ENCODE data around the gene C1orf210. TPM values are rescaled to one million over a fixed set of nuclear protein-coding genes. Genes with fewer than 3 reads are reported as not detected.

Gene C1orf210
- total RNA-seq, 1 donor from 2014 or later = not detected

DNA sequence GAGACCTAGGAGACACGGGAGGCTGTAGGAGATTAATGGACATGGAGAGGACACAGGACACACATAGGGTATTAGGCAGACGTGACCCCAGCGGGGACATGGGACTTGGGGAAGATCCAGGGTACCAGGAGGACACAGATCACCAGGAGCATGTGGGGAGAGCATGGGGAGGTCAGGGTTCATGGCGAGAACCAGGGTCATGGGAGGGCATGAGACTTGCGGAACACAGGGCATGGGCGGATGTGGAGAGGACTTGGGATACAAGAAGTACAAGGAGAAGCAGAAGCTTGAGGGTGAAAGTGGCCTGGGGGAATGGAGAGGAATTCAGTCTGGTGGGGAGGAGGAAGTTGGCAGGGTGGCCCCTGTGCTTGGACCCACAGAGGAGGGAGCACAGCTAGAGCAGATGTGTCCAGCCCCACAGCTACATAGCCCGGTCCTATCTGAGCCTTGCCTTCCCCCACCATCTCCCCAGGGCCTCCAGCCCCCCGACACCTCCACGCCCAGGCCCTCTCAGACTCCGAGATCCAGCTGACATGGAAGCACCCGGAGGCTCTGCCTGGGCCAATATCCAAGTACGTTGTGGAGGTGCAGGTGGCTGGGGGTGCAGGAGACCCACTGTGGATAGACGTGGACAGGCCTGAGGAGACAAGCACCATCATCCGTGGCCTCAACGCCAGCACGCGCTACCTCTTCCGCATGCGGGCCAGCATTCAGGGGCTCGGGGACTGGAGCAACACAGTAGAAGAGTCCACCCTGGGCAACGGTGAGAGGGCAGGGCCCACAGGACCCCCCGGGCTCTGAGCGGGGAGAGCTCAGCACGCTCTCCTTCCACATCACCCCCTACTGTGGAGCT, 27.5 kb upstream of the C1orf210 start:
- no peaks in the 10 kb centered on the region for H3K36me3 ChIP-seq (ENCODE audit: control insufficient read depth in 3 of 3, insufficient read depth in 3 of 3, low read length in 3 of 3)
- no peaks in the 10 kb centered on the region for H3K9me3 ChIP-seq (ENCODE audit: control insufficient read depth in 3 of 3, low read length in 3 of 3)
- no peak overlapping the region for H3K27ac ChIP-seq (ENCODE audit: low read depth, low read length)
- no peak overlapping the region for H3K4me3 ChIP-seq (ENCODE audit: low read length in 3 of 3)
- no peaks in the 10 kb centered on the region for H3K27me3 ChIP-seq (ENCODE audit: control insufficient read depth in 3 of 3, insufficient read depth in 3 of 3, low read length in 3 of 3)
- H3K9ac ChIP-seq (ENCODE audit: low read depth in 1 of 3, low read length in 3 of 3) = no peak overlapping the region
- no peaks in the 10 kb centered on the region for H3K4me1 ChIP-seq (ENCODE audit: control insufficient read depth in 3 of 3, insufficient read depth in 3 of 3, low read length in 3 of 3)

GRCh38 chr1:43312212-43312623, 26.8 kb upstream of the C1orf210 start:
- H3K9me3 ChIP-seq (ENCODE audit: control insufficient read depth in 3 of 3, low read length in 3 of 3) = no peaks in the 10 kb centered on the region
- H3K27me3 ChIP-seq (ENCODE audit: control insufficient read depth in 3 of 3, insufficient read depth in 3 of 3, low read length in 3 of 3) = no peaks in the 10 kb centered on the region
- no peak overlapping the region for H3K4me3 ChIP-seq (ENCODE audit: low read length in 3 of 3)
- no peak overlapping the region for H3K9ac ChIP-seq (ENCODE audit: low read depth in 1 of 3, low read length in 3 of 3)
- H3K36me3 ChIP-seq (ENCODE audit: control insufficient read depth in 3 of 3, insufficient read depth in 3 of 3, low read length in 3 of 3) = no peaks in the 10 kb centered on the region
- no peak overlapping the region for H3K27ac ChIP-seq (ENCODE audit: low read depth, low read length)
- no peaks in the 10 kb centered on the region for H3K4me1 ChIP-seq (ENCODE audit: control insufficient read depth in 3 of 3, insufficient read depth in 3 of 3, low read length in 3 of 3)

DNA sequence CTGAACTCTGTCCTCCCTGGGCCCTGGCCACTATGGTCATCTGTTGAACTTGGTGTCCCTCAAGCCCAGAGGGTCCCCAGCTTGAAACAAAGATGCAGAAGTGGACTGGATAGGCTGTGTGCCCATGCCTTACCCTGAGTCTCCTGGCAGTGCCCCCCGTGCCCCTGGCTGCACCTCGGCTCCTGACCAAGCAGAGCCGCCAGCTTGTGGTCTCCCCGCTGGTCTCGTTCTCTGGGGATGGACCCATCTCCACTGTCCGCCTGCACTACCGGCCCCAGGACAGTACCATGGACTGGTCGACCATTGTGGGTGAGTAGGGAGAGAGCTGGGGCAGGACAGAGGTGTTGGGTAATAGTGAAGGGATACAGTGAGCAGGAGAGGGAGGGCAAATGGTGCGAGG, 26.1 kb upstream of the C1orf210 start:
- H3K27me3 ChIP-seq (ENCODE audit: control insufficient read depth in 3 of 3, insufficient read depth in 3 of 3, low read length in 3 of 3) = no peaks in the 10 kb centered on the region
- no peak overlapping the region for H3K9ac ChIP-seq (ENCODE audit: low read depth in 1 of 3, low read length in 3 of 3)
- H3K27ac ChIP-seq (ENCODE audit: low read depth, low read length) = no peak overlapping the region
- no peak overlapping the region for H3K4me3 ChIP-seq (ENCODE audit: low read length in 3 of 3)
- H3K9me3 ChIP-seq (ENCODE audit: control insufficient read depth in 3 of 3, low read length in 3 of 3) = no peaks in the 10 kb centered on the region
- peaks cover 0 to 2% (median 0%) of the 10 kb centered on the region in 3 donors for H3K36me3 ChIP-seq (ENCODE audit: control insufficient read depth in 3 of 3, insufficient read depth in 3 of 3, low read length in 3 of 3)
- no peaks in the 10 kb centered on the region for H3K4me1 ChIP-seq (ENCODE audit: control insufficient read depth in 3 of 3, insufficient read depth in 3 of 3, low read length in 3 of 3)

DNA sequence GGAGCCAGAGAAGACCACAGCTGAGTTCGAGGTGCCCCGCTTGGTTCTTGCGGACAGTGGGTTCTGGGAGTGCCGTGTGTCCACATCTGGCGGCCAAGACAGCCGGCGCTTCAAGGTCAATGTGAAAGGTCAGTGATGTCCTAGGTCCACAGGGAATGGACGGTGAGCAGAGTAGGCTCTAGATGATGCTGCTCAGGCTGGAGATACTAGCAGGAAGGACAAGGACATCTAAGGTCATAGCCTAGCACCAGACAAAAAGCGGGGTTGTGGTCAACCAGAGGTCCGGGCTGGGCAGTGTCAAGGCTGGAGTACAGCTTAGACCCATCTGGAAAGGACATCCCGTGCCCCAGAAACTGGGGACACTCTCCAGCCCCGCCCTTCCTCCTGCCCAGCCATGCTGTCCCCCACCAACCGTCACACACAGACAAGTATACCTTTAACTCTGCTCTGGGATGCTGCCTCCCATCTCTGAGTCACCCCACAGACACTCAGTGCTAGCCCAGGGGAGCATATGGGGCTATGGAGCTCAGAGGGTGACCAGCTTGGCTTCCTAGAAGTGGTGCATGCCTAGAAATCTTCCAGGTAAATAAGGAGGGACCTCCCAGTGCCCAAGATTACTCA, 24.1 kb upstream of the C1orf210 start:
- H3K4me1 ChIP-seq (ENCODE audit: control insufficient read depth in 3 of 3, insufficient read depth in 3 of 3, low read length in 3 of 3) = peaks cover 0 to 6% (median 4%) of the 10 kb centered on the region in 3 donors
- H3K36me3 ChIP-seq (ENCODE audit: control insufficient read depth in 3 of 3, insufficient read depth in 3 of 3, low read length in 3 of 3) = peaks cover 0 to 4% (median 2%) of the 10 kb centered on the region in 3 donors

GRCh38 chr1:43308635-43309404, 23.4 kb upstream of the C1orf210 start:
- H3K4me1 ChIP-seq (ENCODE audit: control insufficient read depth in 3 of 3, insufficient read depth in 3 of 3, low read length in 3 of 3) = peaks cover 0 to 11% (median 6%) of the 10 kb centered on the region in 3 donors
- peaks cover 0 to 4% (median 2%) of the 10 kb centered on the region in 3 donors for H3K36me3 ChIP-seq (ENCODE audit: control insufficient read depth in 3 of 3, insufficient read depth in 3 of 3, low read length in 3 of 3)
- H3K4me3 ChIP-seq (ENCODE audit: low read length in 3 of 3) = no peak overlapping the region
- no peak overlapping the region for H3K27ac ChIP-seq (ENCODE audit: low read depth, low read length)
- H3K9me3 ChIP-seq (ENCODE audit: control insufficient read depth in 3 of 3, low read length in 3 of 3) = no peaks in the 10 kb centered on the region
- H3K9ac ChIP-seq (ENCODE audit: low read depth in 1 of 3, low read length in 3 of 3) = no peak overlapping the region
- no peaks in the 10 kb centered on the region for H3K27me3 ChIP-seq (ENCODE audit: control insufficient read depth in 3 of 3, insufficient read depth in 3 of 3, low read length in 3 of 3)

More for the DNA sequence above, 24.1 kb upstream of the C1orf210 start:
- no peaks in the 10 kb centered on the region for H3K9me3 ChIP-seq (ENCODE audit: control insufficient read depth in 3 of 3, low read length in 3 of 3)
- no peak overlapping the region for H3K27ac ChIP-seq (ENCODE audit: low read depth, low read length)
- no peaks in the 10 kb centered on the region for H3K27me3 ChIP-seq (ENCODE audit: control insufficient read depth in 3 of 3, insufficient read depth in 3 of 3, low read length in 3 of 3)
- no peak overlapping the region for H3K4me3 ChIP-seq (ENCODE audit: low read length in 3 of 3)
- H3K9ac ChIP-seq (ENCODE audit: low read depth in 1 of 3, low read length in 3 of 3) = no peak overlapping the region

DNA sequence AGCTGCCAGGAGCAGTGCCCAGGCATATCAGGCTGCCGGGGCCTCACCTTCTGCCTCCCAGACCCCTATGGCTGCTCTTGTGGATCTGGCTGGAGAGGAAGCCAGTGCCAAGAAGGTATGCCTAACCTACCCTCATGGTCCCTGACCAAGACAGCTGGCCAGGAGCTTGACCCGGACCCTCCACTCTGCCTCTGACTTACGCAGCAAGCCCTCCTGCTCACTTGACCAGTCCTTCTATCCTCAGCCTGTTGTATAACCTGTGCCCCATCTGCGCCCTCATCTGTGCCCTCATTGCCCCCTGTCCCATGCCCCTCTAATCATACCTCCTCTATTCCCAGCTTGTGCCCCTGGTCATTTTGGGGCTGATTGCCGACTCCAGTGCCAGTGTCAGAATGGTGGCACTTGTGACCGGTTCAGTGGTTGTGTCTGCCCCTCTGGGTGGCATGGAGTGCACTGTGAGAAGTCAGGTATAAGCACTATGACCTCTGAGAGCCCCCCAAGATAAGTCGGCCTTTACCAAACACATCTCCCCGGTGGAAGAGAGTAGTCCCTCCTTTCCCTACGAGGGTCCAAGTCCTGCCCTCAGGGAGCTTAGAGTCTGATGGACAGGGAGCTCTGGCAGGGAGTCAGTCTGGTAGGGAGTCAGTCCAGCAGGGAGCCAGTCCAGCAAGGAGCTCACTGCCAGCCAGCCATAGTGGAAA, 22.2 kb upstream of the C1orf210 start:
- no peaks in the 10 kb centered on the region for H3K9me3 ChIP-seq (ENCODE audit: control insufficient read depth in 3 of 3, low read length in 3 of 3)

DNA sequence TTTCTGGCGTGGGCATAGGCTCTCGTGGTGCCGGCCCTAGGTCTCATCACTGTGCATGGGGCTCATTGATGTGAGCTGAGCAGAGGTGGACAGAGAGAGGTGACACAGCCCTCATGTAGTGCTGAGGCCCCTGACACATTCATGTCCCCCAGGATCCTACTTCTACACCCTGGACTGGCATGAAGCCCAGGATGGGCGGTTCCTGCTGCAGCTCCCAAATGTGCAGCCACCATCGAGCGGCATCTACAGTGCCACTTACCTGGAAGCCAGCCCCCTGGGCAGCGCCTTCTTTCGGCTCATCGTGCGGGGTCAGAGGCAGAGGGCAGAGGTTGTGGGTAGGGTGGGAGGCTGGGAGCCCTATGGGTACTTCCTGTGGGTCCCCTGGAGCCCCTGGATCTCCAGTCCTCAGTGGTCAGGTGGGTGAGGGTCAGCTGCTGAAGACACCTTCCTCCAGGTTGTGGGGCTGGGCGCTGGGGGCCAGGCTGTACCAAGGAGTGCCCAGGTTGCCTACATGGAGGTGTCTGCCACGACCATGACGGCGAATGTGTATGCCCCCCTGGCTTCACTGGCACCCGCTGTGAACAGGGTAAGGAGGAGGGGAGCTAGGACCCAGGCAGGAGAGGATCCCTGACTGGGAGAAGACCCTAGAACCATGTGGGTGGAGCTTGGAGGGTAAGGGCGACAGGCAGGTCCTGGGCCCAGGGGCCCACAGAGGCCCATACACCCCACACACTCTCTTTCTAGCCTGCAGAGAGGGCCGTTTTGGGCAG, 21.5 kb upstream of the C1orf210 start:
- H3K27me3 ChIP-seq (ENCODE audit: control insufficient read depth in 3 of 3, insufficient read depth in 3 of 3, low read length in 3 of 3) = no peaks in the 10 kb centered on the region
- no peak overlapping the region for H3K27ac ChIP-seq (ENCODE audit: low read depth, low read length)
- no peak overlapping the region for H3K4me3 ChIP-seq (ENCODE audit: low read length in 3 of 3)
- peaks cover 0 to 15% (median 6%) of the 10 kb centered on the region in 3 donors for H3K4me1 ChIP-seq (ENCODE audit: control insufficient read depth in 3 of 3, insufficient read depth in 3 of 3, low read length in 3 of 3)
- peaks cover 0 to 4% (median 2%) of the 10 kb centered on the region in 3 donors for H3K36me3 ChIP-seq (ENCODE audit: control insufficient read depth in 3 of 3, insufficient read depth in 3 of 3, low read length in 3 of 3)
- H3K9me3 ChIP-seq (ENCODE audit: control insufficient read depth in 3 of 3, low read length in 3 of 3) = no peaks in the 10 kb centered on the region
- H3K9ac ChIP-seq (ENCODE audit: low read depth in 1 of 3, low read length in 3 of 3) = no peak overlapping the region

More for the DNA sequence above, 22.2 kb upstream of the C1orf210 start:
- H3K27me3 ChIP-seq (ENCODE audit: control insufficient read depth in 3 of 3, insufficient read depth in 3 of 3, low read length in 3 of 3) = no peaks in the 10 kb centered on the region
- H3K9ac ChIP-seq (ENCODE audit: low read depth in 1 of 3, low read length in 3 of 3) = no peak overlapping the region
- peaks cover 0 to 15% (median 6%) of the 10 kb centered on the region in 3 donors for H3K4me1 ChIP-seq (ENCODE audit: control insufficient read depth in 3 of 3, insufficient read depth in 3 of 3, low read length in 3 of 3)
- no peak overlapping the region for H3K27ac ChIP-seq (ENCODE audit: low read depth, low read length)
- peaks cover 0 to 4% (median 2%) of the 10 kb centered on the region in 3 donors for H3K36me3 ChIP-seq (ENCODE audit: control insufficient read depth in 3 of 3, insufficient read depth in 3 of 3, low read length in 3 of 3)
- H3K4me3 ChIP-seq (ENCODE audit: low read length in 3 of 3) = no peak overlapping the region

DNA sequence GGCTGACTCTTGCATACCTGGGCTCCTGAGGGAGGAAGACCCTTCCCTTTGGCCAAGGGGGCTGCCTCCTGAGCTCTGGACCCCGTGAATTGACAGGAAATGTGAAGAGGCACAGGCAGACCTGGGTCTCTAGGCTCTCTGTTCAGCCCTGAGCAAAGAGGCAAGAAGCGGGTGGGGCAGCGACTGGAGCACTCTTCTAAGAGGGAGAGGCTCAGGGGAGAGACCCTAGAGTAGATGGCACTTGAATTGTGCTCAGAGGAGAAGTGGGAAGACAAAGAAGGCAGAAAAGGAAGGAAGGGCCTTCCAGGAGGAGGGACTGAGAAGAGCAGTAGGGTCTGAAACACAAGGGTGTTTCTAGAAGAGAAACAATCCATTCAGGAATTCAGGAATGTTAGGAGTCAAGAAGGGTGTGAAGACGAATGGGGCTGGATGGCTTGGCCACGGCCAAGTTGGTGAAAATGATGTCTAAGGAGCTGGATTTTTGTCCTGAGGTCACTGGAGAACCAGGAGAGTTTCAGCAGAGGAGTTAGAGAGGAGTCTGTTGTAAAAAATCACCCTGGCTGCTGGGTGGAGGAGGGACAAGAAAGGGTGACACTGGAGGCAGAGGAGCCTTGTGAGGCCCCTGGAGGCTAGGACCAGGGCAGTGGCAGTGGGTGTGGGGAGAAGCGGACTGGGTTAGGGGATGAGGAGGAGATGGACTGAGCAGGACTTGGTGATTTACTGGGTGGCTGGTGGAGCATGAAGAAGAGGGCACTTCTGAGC, 20.7 kb upstream of the C1orf210 start:
- Histone ChIP-seq H3K27ac (ENCODE audit: low read depth, low read length) (no peak overlapping the region), H3K4me1 (ENCODE audit: control insufficient read depth in 3 of 3, insufficient read depth in 3 of 3, low read length in 3 of 3) (peaks cover 0 to 15% (median 6%) of the 10 kb centered on the region in 3 donors), H3K9me3 (ENCODE audit: control insufficient read depth in 3 of 3, low read length in 3 of 3) (no peaks in the 10 kb centered on the region)

More for the DNA sequence above, 20.7 kb upstream of the C1orf210 start:
- Histone ChIP-seq H3K27me3 (ENCODE audit: control insufficient read depth in 3 of 3, insufficient read depth in 3 of 3, low read length in 3 of 3) (no peaks in the 10 kb centered on the region), H3K9ac (ENCODE audit: low read depth in 1 of 3, low read length in 3 of 3) (no peak overlapping the region), H3K36me3 (ENCODE audit: control insufficient read depth in 3 of 3, insufficient read depth in 3 of 3, low read length in 3 of 3) (peaks cover 0 to 4% (median 2%) of the 10 kb centered on the region in 3 donors), H3K4me3 (ENCODE audit: low read length in 3 of 3) (no peak overlapping the region)

Data from skeletal muscle tissue (tissue), 4 donors.